ENCODE results near the gene CD300H. TPM values are rescaled to one million over a fixed set of nuclear protein-coding genes. Genes with fewer than 3 reads are reported as not detected.
A peak's percentile ranks its signal among the peaks of the same experiment; 100 is the strongest.

Gene CD300H
- total RNA-seq, 1 experiment from 2014 or later, result not detected

GRCh38 chr17:74512036-74512435 lies 55.3 kb downstream of the CD300H start:
- no peaks in the 10 kb centered on the region for H3K9me2 ChIP-seq (replicated peaks; ENCODE audit: low read length)
- H3K4me2 ChIP-seq (ENCODE audit: low read length), result peak overlapping the region; percentile 60
- no peaks in the 10 kb centered on the region for H4K20me1 ChIP-seq (ENCODE audit: low read length)
- H3K36me3 ChIP-seq (ENCODE audit: low read depth, low read length), result no peaks in the 10 kb centered on the region
- H3K9ac ChIP-seq (ENCODE audit: low read length), result peak overlapping the region; percentile 54
- H3F3A ChIP-seq (ENCODE audit: low read length, unreplicated experiment), result peaks cover 12% of the 10 kb centered on the region
- ATAC-seq, result peak; percentile 83
- POLR2A ChIA-PET (ENCODE audit: unreplicated experiment), result no interaction called here
- CTCF ChIA-PET, result no interaction called here
- intact Hi-C loops (cut with micrococcal nuclease), result no loop called here
- H3K4me1 ChIP-seq (ENCODE audit: insufficient read depth, low read length), result peaks cover 20% of the 10 kb centered on the region
- no TSS peak for BruUV-seq (replicated peaks)
- H2AFZ ChIP-seq (ENCODE audit: low read length), result no peak overlapping the region
- H3K79me2 ChIP-seq (ENCODE audit: low read length), result no peaks in the 10 kb centered on the region
- DNase-seq, result peak; percentile 83
- H3K27me3 ChIP-seq (ENCODE audit: low read length), result peaks cover 3% of the 10 kb centered on the region; the same call in 1 of the 2 replicates
- TF ChIP-seq EZH2phosphoT487 (IDR thresholded peaks at IDR 0.05; ENCODE audit: borderline replicate concordance, low read length) (no peak), CTCF (conservative IDR thresholded peaks at IDR 0.05; ENCODE audit: low read depth, low read length) (no peak), EZH2 (IDR thresholded peaks at IDR 0.05; ENCODE audit: low read length, unreplicated experiment) (no peak)
- H3K9me3 ChIP-seq (ENCODE audit: low read length), result peaks cover 9% of the 10 kb centered on the region; the same call in 1 of the 2 replicates
- peak overlapping the region; percentile 90 for H3K27ac ChIP-seq (ENCODE audit: low read length)
- peak overlapping the region; percentile 16 for H3K4me3 ChIP-seq (ENCODE audit: low read length)

Other genes with a start within 250 kb of the CD300H start
- gene KIF19, start 241.3 kb downstream of the CD300H start, total RNA-seq (2014; rRNA removed), result not detected in 2 replicates
- gene BTBD17, start 205.6 kb downstream of the CD300H start, total RNA-seq (2014; rRNA removed), result not detected in 2 replicates
- gene GPR142, start 200.0 kb downstream of the CD300H start, total RNA-seq (2014; rRNA removed), result not detected in 2 replicates
- gene GPRC5C, start 135.4 kb downstream of the CD300H start, total RNA-seq (2014; rRNA removed), result 209 and 210 TPM in 2 replicates
- gene CD300A, start 100.9 kb downstream of the CD300H start, total RNA-seq (2014; rRNA removed), result not detected in 2 replicates
- gene CD300LB, start 36.0 kb downstream of the CD300H start, total RNA-seq (2014; rRNA removed), result not detected in 2 replicates
- not detected in 2 replicates for gene CD300C, start 21.4 kb downstream of the CD300H start, total RNA-seq (2014; rRNA removed)
- not detected in 2 replicates for gene CD300LD, start 24.8 kb upstream of the CD300H start, total RNA-seq (2014; rRNA removed)
- gene CD300E, start 56.2 kb upstream of the CD300H start, total RNA-seq (2014; rRNA removed), result not detected in 2 replicates
- gene CD300LF, start 145.4 kb upstream of the CD300H start, total RNA-seq (2014; rRNA removed), result not detected in 2 replicates
- 0.17 and 0.66 TPM in 2 replicates for gene RAB37, start 169.7 kb upstream of the CD300H start, total RNA-seq (2014; rRNA removed)
- gene NHERF1, start 181.1 kb upstream of the CD300H start, total RNA-seq (2014; rRNA removed), result 75.0 and 116 TPM in 2 replicates
- gene NAT9, start 208.8 kb upstream of the CD300H start, total RNA-seq (2014; rRNA removed), result 47.2 and 55.4 TPM in 2 replicates

Data from PC-3 (cell line).